Measurements from ENCODE around the gene DACT1.

DACT1 gene

GRCh38 chr14:58663494-58664111, 25.8 kb downstream of the DACT1 start:
- TF ChIP-seq, protein P1, sequence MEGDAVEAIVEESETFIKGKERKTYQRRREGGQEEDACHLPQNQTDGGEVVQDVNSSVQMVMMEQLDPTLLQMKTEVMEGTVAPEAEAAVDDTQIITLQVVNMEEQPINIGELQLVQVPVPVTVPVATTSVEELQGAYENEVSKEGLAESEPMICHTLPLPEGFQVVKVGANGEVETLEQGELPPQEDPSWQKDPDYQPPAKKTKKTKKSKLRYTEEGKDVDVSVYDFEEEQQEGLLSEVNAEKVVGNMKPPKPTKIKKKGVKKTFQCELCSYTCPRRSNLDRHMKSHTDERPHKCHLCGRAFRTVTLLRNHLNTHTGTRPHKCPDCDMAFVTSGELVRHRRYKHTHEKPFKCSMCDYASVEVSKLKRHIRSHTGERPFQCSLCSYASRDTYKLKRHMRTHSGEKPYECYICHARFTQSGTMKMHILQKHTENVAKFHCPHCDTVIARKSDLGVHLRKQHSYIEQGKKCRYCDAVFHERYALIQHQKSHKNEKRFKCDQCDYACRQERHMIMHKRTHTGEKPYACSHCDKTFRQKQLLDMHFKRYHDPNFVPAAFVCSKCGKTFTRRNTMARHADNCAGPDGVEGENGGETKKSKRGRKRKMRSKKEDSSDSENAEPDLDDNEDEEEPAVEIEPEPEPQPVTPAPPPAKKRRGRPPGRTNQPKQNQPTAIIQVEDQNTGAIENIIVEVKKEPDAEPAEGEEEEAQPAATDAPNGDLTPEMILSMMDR (IDR thresholded peaks at IDR 0.05; ENCODE audit: low read depth, low read length, missing control alignments) = no peak
- peak; percentile 80 for DNase-seq
- in situ Hi-C loops (cut with HindIII; ENCODE audit: low pct_ligation_motif_present, low sequenced_read_pairs) = no loop called here
- H3K4me3 ChIP-seq (ENCODE audit: low read depth, low read length) = no peak overlapping the region
- peak overlapping the region; percentile 46 for H3K27ac ChIP-seq
- no peaks in the 10 kb centered on the region for H3K36me3 ChIP-seq (replicated peaks)
- no peaks in the 10 kb centered on the region for H3K27me3 ChIP-seq (replicated peaks)

DNA sequence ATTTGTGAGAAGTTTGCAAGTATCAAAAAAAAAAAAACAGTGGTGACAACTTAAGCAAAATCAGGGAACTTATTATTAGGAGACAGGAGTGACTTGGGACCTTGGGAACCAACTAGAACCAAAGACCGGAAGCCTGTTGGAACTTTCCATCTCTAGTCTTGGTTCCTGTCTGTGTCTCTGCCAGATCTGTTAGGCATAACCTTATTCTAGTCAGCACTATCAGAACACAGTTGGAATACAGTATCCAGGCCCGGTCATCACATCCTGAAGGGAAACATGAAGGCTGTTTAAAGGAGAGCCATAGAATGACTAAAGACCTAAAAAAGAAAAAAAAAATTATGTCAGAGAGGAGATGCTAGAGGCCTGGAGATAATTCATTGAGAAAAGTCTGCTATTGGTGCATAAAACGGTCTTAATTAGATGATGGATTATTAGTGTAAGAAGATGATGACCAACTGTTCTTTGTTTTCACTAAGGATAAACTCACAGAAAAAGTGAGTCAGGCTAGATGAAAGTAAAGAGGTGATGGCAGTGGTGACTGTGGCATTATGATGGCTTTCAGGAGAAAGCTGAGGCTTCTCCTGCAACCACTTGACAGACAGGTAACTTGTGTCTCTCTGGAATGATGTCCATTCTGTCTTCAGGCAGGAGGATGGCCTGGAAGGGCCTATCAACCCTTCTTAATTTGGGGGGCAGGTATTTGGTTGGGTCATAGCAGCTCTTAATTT, 28.2 kb downstream of the DACT1 start:
- in situ Hi-C loops (cut with HindIII; ENCODE audit: low pct_ligation_motif_present, low sequenced_read_pairs) = no loop called here
- H3K36me3 ChIP-seq (replicated peaks) = no peaks in the 10 kb centered on the region
- no peak for DNase-seq
- H3K27me3 ChIP-seq (replicated peaks) = no peaks in the 10 kb centered on the region
- H3K27ac ChIP-seq = no peak overlapping the region
- TF ChIP-seq, protein P1 (IDR thresholded peaks at IDR 0.05; ENCODE audit: low read depth, low read length, missing control alignments) = no peak
- no peak overlapping the region for H3K4me3 ChIP-seq (ENCODE audit: low read depth, low read length)

GRCh38 chr14:58666737-58667136, 29.0 kb downstream of the DACT1 start:
- TF ChIP-seq, protein P1 (IDR thresholded peaks at IDR 0.05; ENCODE audit: low read depth, low read length, missing control alignments) = no peak
- Histone ChIP-seq H3K27me3 (replicated peaks) (no peaks in the 10 kb centered on the region), H3K36me3 (replicated peaks) (no peaks in the 10 kb centered on the region), H3K4me3 (ENCODE audit: low read depth, low read length) (no peak overlapping the region), H3K27ac (no peak overlapping the region)
- DNase-seq = no peak
- in situ Hi-C loops (cut with HindIII; ENCODE audit: low pct_ligation_motif_present, low sequenced_read_pairs) = no loop called here

- DNase-seq = no peak
- no peak overlapping the region for H3K4me3 ChIP-seq (ENCODE audit: low read depth, low read length)
- no peaks in the 10 kb centered on the region for H3K36me3 ChIP-seq (replicated peaks)
- TF ChIP-seq, protein P1 (IDR thresholded peaks at IDR 0.05; ENCODE audit: low read depth, low read length, missing control alignments) = no peak
- H3K27me3 ChIP-seq (replicated peaks) = no peaks in the 10 kb centered on the region
- in situ Hi-C loops (cut with HindIII; ENCODE audit: low pct_ligation_motif_present, low sequenced_read_pairs) = no loop called here
- H3K27ac ChIP-seq = no peak overlapping the region
Measured at GRCh38 chr14:58667900-58668299, 30.1 kb downstream of the DACT1 start.

DNA sequence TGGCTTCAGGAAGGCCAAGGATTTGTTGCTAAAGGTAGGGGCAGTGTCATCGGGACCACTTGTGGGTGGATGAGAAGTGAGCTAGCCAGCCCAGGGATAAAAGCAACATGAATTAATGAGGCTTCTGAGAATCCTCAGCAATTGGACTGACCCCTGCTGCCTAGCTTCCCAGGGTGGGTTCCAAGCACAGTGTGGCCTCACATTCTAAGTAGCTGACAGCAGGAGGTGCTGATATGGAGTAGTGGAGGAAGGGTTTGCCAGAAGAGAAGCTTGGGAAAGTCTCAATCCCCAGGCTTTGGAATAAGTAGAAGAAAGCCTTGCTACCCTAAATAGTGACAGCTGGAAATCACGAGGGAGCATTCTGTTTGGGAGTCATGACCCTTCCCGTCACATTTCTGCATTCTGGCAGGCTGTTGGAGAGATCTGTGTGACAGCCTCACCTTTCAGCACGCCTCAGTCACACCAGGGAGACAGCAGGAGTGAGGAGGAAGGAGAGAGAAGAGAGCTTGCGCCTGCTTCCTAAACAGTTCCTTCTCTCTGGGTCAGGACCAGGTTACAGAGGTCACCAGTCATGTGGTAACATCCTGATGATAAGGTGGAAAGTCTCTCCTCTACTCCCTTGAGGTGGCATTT, 31.2 kb downstream of the DACT1 start:
- in situ Hi-C loops (cut with HindIII; ENCODE audit: low pct_ligation_motif_present, low sequenced_read_pairs) = no loop called here
- Histone ChIP-seq H3K27me3 (replicated peaks) (no peaks in the 10 kb centered on the region), H3K36me3 (replicated peaks) (no peaks in the 10 kb centered on the region), H3K27ac (no peak overlapping the region), H3K4me3 (ENCODE audit: low read depth, low read length) (no peak overlapping the region)
- no peak for DNase-seq
- TF ChIP-seq, protein P1 (IDR thresholded peaks at IDR 0.05; ENCODE audit: low read depth, low read length, missing control alignments) = no peak
